ENCODE data around the gene TRPC4. TPM values are rescaled to one million over a fixed set of nuclear protein-coding genes. Genes with fewer than 3 reads are reported as not detected.
A peak's percentile ranks its signal among the peaks of the same experiment; 100 is the strongest.

The TRPC4 gene
- total RNA-seq = 0.49 TPM

DNA sequence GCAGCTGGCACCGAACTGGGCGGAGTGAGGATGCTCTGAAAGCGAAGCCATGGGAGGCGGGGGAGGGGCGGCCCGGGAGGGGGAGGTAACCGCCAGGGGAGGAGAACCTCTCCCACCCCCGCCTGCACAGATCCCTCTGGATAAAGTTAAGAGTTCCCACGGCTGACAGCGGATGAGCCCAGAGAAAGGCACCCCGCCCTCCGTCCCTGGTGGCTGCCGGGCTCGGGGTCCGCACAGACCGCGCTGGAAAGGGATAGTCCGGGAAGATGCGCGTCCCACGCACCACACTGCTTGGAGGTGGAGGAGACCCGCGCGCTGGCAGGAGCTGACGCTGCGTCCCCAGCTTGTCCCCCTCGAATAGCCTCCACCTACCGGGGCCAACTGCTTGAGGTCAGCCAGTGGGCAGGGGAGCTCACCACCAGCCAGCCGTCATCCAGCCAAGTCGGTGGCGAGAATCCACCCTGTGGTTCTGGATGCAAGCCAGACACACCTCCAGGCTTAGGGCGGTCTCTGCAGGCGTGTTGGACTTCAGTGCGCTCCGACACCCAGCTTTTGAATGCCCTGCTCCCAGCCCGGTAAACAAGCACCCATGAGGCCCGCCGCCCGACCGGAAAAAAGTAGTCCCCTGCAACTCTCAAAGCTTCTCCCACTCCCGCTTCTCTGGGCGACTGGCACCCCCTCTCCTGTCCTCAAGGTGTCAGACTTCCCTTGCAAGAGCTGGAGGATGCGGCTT, at the start of gene TRPC4:
Gene TRPC4 (minus strand): TSS at position 17 of the 733 bp plus-strand sequence. CDS start 86,439 bp downstream, outside the sequence.
- DNase-seq (ENCODE audit: low spot score) (no peak), ATAC-seq (peak; percentile 63)
- intact Hi-C loops (cut with DNase I) = no loop called here

DNA sequence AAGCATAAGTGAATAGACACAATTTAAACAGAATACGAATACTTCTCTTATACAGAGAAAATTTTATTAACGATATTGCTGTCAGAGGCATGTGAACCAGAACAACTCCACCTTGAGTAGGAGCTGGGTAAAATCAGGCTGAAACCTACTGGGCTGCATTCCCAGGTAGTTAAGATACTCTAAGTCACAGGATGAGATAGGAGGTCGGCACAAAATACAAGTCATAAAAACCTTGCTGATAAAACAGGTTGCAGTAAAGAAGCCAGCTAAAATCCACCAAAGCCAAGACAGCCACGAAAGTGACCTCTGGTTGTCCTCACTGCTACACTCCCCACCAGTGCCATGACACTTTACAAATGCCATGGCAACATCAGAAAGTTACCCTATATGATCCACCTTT, 49.2 kb upstream of the TRPC4 start:
- ATAC-seq (no peak), DNase-seq (ENCODE audit: low spot score) (no peak)
- intact Hi-C loops (cut with DNase I) = no loop called here

DNA sequence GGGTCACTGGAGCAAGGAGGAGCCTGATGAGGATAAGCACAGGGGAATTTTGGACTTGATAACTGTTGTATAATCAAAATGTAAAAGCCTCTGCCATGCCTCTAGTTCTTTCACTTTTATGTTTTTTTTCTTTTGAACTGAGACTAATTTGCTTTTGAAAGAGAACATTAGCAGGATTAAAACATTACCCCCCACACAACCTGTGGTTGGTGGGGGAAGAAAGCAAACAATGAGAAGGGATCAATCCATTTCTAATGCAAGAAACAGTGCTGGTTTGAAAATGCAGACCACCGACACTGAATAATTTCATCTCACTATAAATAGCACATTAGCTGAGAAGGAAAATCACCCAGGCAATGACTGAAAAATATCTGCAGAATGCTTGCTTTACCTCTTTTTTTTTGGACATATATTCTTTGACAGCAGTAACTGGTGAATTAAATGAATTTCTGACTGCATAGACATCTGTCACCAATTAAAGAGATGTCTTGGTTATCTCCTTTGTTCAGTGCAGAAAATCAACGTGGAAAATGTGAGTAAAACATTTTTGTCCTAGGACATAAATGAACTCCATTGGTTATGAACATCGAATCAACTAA, 48.6 kb upstream of the TRPC4 start:
- ATAC-seq = no peak
- intact Hi-C loops (cut with DNase I) = no loop called here
- no peak for DNase-seq (ENCODE audit: low spot score)

DNA sequence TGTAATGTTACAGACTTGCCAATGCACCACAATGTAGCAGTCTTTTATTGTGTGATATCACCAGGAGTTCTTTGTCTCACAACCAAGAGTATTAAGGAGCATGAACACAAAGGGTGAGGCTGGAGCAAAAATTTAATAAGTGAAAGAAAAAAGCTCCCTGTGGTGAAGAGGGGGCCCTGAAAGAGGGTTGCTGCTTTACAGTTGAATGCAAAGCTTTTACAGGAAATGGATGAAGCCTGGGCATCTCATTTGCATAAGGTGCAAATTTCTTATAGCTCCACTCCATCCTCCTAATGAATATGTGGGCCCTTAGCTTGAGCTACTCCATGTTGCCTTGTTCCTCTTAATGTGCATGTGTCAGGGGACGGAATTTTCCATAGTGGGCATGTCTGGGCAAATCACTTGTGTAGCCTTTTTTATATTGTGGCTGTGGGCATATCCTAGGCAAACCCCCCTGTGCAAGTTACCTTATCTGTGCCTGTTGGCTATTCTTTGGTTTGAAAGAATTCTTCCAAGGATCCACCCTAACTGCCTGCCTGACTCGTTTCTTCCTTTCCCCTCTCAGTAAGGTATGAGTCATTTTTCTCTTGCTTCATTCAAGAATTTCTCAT, 45.3 kb upstream of the TRPC4 start:
- ATAC-seq (no peak), DNase-seq (ENCODE audit: low spot score) (no peak)
- intact Hi-C loops (cut with DNase I) = no loop called here

DNA sequence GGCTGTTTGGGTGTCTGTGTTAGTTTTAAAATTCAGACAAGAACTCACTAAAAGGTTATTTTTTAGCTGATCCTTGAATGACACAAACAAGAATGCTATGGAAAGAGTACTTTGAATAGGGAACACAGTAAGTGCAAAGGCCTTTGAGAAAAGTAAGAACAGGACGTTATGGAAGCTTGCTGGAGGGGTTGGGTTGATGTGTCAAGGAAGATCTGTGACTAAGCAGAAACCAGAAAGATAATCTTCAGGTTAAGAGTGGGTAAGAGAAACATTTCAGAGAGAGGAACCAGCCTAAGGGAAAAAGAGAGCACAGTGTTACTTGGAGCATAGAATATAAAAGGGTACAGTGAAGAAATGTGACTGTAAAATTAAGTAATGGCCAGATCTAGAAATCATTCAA, 41.2 kb upstream of the TRPC4 start:
- no peak for ATAC-seq
- intact Hi-C loops (cut with DNase I) = no loop called here
- DNase-seq (ENCODE audit: low spot score) = no peak

DNA sequence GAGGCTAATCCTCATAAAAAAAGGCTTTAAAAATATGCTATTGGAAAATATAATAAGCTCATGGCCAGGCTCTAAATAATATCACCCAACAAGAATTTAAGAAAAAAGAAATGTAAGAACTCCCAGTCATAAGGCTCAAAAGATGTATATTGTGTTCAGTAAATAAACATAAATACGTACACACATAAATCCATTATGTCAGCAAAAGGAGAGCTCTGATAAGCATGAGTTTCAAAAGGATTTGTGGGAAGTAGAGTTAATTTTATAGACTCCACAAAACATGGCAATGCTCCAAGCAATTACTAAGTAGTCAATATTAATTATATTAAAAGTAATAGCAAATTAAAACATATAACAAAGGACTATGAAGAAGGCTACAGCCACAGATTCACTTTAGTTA, 37.3 kb upstream of the TRPC4 start:
- intact Hi-C loops (cut with DNase I) = no loop called here
- ATAC-seq = no peak

DNA sequence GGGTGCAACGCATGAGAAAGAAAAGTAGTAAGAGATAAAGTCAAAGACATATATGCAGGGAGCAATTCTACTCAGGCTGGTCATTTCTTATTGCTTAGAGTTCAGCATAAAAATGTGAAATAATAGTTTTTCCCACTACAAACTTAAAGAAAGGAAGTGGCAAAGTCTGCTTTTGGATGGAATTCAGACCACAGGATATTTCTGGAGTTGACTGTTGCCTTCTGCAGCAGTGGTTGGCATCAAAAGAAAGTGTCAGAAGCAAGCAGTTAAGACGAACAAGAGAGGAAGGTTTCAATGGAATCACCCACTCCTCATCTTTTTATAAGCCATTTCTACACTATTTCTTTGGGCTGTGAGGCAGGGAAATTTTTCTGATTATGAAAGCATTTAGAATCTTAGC, 36.2 kb upstream of the TRPC4 start:
- DNase-seq (ENCODE audit: low spot score) (no peak), ATAC-seq (no peak)
- intact Hi-C loops (cut with DNase I) = no loop called here

More for the DNA sequence above, 37.3 kb upstream of the TRPC4 start:
- no peak for DNase-seq (ENCODE audit: low spot score)

DNA sequence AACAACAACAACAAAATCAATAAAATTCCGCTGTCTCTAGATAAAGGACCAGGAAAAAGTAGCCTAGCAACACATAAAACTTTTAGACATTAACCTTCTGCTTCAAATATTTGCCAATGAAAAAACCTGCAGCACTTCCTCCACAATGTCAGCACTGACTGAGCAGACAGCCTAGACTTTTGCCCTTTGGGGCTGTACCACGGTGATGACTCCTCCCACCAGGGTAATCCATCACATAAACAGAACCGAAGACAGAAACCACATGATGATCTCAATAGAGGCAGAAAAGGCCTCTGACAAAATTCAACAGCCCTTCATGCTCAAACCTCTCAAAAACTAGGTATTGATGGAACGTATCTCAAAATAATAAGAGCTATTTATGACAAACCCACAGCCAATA, 30.2 kb upstream of the TRPC4 start:
- DNase-seq (ENCODE audit: low spot score) (no peak), ATAC-seq (no peak)
- intact Hi-C loops (cut with DNase I) = no loop called here

DNA sequence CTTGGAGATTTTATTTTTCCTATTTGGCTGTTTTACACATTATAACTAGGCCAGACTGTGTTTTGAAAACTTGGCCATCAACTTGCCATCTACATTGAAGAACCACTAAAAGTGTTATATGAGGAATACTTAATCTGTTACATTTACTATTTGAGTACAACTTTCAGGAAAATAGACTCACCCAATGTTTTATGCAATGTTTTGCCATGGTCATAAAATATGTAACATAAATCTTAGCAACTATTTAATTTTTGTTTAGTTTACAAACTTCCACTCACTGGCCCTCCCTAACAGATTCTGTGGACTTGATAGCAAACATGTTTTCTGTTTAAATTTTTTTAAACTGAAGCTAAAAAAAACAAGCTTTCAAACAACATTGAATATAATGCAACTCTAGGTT, 23.7 kb upstream of the TRPC4 start:
- no peak for ATAC-seq
- DNase-seq (ENCODE audit: low spot score) = no peak
- intact Hi-C loops (cut with DNase I) = no loop called here

DNA sequence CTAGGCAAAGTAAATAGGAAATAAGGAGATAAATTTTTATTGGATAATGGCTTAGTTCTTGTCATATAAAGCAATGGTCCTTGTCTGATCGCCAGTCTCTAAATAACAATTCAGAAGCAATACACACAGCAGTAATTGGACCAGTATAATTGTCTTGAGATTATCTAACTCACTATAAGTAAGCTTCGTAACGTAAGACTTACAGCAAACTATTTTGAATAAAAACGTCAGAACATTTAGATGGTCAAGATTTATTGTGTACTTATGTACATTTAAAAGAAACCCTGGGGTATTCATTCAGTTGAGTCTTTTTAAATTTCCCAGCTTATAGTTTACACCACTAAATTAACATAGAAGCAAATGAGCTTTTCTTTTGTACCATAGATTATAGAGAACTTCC, 20.2 kb upstream of the TRPC4 start:
- intact Hi-C loops (cut with DNase I) = no loop called here
- no peak for DNase-seq (ENCODE audit: low spot score)
- ATAC-seq = no peak

DNA sequence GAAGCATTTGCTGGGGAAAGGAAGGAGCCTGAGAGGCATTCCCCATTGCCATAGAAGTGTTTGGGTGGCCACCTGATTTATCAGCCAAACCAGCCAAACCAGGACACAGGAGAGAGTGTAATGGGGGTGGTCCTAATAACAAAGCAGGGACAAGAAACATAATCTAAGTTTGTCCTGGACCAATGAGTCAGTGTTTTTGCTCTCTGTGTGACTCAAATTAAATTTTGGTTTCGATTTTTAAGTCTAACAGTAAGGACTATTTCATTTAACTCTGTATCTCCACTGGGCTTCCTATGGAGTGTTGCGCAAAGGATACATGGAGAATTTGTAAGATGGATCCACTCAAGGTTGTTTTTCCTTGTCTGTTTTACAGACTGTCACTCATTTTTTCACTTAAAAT, 19.5 kb upstream of the TRPC4 start:
- ATAC-seq = no peak
- intact Hi-C loops (cut with DNase I) = no loop called here
- no peak for DNase-seq (ENCODE audit: low spot score)

DNA sequence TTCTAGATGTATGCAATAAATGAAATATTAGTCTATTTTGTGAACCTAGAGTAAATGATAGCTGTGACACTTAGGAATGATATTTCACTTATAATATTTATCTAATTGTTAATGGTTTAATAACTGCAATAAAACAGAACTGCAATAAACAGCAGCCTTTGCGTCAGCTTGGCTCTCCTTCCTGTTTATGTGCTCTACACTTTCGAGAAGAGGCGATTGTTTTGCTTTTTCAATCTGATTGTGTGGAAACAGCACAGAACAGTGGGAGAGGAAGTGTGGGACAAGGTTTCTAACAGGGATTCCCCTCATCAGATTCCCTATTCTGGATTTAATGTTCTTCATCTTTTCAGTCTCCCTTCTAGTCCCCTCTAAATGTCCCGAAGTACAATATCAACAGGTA, 17.3 kb upstream of the TRPC4 start:
- no peak for DNase-seq (ENCODE audit: low spot score)
- no peak for ATAC-seq
- intact Hi-C loops (cut with DNase I) = no loop called here

DNA sequence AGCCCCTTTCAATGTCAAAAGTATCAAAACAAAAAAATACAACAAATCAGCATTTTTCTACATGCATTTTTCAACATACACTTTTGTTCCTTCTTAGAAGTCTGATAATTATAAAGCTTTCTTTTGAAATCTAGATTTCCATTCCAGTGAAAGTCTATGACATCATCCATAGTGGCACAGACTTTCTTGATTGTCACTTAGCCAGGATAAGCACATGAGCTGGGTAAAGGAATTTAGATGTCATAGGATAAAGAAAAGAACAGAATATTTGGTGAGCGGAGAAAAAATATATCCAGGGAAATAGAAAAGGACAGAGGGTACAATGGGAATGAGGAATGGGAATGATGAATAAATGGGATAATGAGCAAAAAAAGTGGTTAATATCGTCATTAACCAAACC, 15.1 kb upstream of the TRPC4 start:
- DNase-seq (ENCODE audit: low spot score) (no peak), ATAC-seq (no peak)
- intact Hi-C loops (cut with DNase I) = no loop called here

DNA sequence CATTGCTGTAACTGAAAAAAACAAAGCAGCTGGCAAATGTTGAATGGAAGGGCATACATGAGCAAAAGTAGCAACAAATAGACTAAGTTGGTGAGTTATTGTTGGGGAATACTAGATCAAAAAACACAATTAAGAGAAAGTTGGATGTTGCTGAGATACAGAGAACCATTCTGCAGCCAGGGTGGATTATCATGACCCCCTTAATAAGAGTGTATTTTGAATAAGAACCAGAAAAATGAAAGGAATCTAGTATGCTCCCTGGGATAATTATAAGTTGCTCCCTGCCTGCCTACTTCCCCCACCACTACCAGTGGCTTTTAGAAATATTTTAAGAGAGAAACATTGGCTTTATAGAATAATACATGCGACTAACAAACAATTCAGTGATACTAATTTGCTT, 14.5 kb upstream of the TRPC4 start:
- DNase-seq (ENCODE audit: low spot score) (no peak), ATAC-seq (no peak)
- intact Hi-C loops (cut with DNase I) = no loop called here

DNA sequence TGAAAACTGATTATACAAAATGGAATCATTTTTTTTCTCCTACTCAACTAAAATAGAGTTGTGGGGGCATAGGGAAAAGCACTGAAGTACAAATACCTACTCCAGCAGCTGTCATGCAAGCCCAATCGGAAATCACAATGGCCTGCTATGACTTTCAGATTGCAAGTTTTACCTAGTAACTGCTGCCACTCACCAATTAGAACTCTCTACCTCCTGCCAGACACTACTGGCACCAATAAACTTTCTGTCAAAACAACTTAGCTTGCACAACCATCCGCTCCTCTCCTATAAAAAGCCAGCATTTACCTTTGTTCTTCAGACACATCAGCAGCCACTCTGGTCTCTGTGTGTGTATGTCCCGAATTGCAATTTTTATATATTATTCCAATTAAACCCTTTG, 9.3 kb upstream of the TRPC4 start:
- DNase-seq (ENCODE audit: low spot score) (no peak), ATAC-seq (no peak)
- intact Hi-C loops (cut with DNase I) = no loop called here

DNA sequence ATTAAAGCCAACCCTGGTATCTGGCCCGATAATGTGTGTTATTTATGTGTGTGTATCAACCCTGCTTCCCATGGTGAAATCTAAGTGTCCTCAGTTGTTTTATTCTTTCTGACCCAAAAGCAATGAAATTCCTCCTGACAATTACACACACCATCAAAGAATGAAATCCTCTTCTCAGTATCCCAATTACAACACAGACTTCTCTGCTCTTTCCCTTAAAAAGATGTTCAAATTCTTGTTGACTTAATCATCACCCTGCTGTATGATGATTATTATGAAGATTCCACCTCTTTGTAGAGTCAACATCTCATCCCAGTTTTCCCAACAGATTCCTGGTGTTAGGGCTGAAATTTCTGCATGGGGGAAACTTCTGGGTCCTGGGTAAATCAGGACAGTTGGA, 8.9 kb upstream of the TRPC4 start:
- intact Hi-C loops (cut with DNase I) = no loop called here
- DNase-seq (ENCODE audit: low spot score) (no peak), ATAC-seq (no peak)

DNA sequence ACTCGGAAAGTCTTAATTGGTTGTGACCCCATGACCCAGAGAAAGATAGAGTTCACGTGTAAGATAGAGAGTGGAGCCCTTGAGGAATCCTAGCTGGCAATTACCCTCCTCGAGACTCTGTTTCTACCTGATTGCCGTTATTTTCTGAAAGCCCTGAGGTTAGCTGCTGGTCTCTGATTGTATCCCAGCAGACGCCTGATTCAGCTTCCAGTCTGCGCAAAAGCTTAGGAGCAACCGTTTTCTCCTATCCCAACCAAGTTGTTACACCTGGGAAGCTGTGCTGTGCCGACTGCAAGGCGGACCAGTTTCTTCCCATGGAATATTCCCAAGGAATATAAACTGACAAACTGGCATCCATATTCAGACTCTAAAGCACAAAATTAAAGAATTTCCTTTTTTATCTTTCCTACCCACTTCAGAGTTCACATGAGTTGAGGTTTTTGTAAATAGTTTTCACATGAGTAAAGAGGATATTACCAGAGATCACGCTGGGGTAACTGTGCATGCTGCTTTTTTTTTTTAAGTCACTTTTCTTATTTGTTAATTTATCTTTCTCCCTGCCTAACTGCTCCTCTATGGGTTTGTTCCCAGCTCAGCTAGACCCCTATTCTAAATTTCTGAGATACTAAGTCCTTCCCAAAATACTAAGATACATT, 1.5 kb upstream of the TRPC4 start:
- intact Hi-C loops (cut with DNase I) = no loop called here
- DNase-seq (ENCODE audit: low spot score) = no peak
- ATAC-seq = no peak

DNA sequence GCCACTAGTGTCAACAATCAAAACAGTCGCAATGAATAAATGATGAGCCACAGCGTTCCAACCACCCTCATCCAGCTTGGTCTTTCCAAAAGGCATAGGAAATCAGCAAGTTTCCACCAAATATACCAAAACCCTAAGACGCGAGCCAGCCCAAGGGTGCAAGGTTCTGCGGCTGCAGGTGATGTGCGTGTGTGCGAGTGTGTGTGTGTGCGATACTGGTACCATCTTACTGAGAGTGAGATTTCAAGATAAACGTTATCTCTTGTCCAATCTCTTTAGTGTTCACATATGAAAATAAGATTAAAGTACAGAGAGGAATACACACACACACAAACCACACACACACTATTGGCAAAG, 895 bp upstream of the TRPC4 start:
- no peak for ATAC-seq
- DNase-seq (ENCODE audit: low spot score) = no peak
- intact Hi-C loops (cut with DNase I) = no loop called here

DNA sequence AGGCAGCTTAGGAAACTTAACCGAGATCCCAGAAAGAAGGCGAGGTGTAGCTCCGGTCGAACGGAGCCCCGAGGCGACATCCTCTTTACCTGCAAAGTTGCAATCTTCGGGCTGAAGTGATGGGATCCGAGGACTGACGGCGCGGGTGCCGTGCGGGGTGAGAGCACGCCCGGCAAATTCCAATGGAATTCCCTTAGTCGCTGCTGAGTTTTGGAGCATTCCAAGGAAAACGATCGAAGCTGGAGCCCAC, 141 bp downstream of the TRPC4 start:
- ATAC-seq (peak; percentile 42), DNase-seq (ENCODE audit: low spot score) (no peak)
- intact Hi-C loops (cut with DNase I) = no loop called here

DNA sequence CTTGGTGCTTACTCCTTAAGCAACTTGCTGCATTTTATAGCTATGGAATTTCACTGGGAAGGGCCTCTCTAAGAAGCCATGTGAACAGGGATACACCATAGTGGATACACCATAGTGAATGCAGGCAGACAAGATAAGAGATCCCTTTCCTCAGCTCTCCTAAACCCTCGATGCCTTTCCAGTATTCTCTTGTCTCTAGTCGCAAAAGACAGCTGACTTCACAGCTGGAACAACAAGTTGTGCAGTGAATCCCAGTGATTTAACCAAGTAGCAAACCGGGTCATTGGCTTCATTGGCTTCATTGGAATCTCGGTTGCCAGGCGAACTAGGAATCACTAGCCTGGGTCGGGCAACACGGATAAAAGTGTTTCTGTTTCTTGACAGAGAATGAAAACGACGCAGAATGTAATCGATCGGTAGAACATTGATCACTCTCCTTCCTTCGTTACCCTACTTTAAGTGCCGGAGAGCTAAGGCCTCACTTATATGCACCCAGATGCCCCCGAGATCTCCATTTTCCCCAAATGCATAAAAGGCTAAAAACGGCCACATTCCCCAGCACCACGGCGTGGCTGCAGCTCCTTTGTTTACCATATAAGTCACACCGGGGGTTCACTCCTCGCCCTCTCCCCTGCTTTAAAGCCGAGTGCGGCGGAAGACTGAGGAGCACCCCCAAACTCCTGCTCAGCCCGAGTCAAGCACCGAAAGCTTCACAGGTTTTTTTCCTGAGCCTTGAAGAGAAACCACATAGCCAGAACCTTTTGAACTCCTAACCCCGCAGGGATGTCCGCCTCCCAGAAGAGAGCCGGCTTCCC, 674 bp downstream of the TRPC4 start:
- ATAC-seq (peak; percentile 32), DNase-seq (ENCODE audit: low spot score) (no peak)
- intact Hi-C loops (cut with DNase I) = no loop called here

All from sciatic nerve (tissue), 2 donors.